Measurements from ENCODE around the gene COL15A1.

Gene COL15A1

GRCh38 chr9:99069075-99069474 is 125.4 kb downstream of the COL15A1 start:
- H3K4me3 ChIP-seq (ENCODE audit: low read depth, low read length) = no peak overlapping the region
- TF ChIP-seq CTCF (IDR thresholded peaks at IDR 0.05; ENCODE audit: borderline replicate concordance, insufficient read depth, low read depth, low read length) = no peak

GRCh38 chr9:99069546-99069945 is 125.8 kb downstream of the COL15A1 start:
- no peak for TF ChIP-seq CTCF (IDR thresholded peaks at IDR 0.05; ENCODE audit: borderline replicate concordance, insufficient read depth, low read depth, low read length)
- no peak overlapping the region for H3K4me3 ChIP-seq (ENCODE audit: low read depth, low read length)

- H3K4me3 ChIP-seq (ENCODE audit: low read depth, low read length) = no peak overlapping the region
- no peak for TF ChIP-seq CTCF (IDR thresholded peaks at IDR 0.05; ENCODE audit: borderline replicate concordance, insufficient read depth, low read depth, low read length)
These were observed 127.0 kb downstream of the COL15A1 start for GRCh38 chr9:99070681-99071080.

- no peak overlapping the region for H3K4me3 ChIP-seq (ENCODE audit: low read depth, low read length)
- no peak for TF ChIP-seq CTCF (IDR thresholded peaks at IDR 0.05; ENCODE audit: borderline replicate concordance, insufficient read depth, low read depth, low read length)
These were observed 127.8 kb downstream of the COL15A1 start for GRCh38 chr9:99071313-99072039.

GRCh38 chr9:99072040-99072394 is 128.3 kb downstream of the COL15A1 start:
- TF ChIP-seq CTCF (IDR thresholded peaks at IDR 0.05; ENCODE audit: borderline replicate concordance, insufficient read depth, low read depth, low read length) = no peak
- H3K4me3 ChIP-seq (ENCODE audit: low read depth, low read length) = no peak overlapping the region

- no peak for TF ChIP-seq CTCF (IDR thresholded peaks at IDR 0.05; ENCODE audit: borderline replicate concordance, insufficient read depth, low read depth, low read length)
These were observed 129.6 kb downstream of the COL15A1 start for GRCh38 chr9:99073347-99073746.

More at GRCh38 chr9:99073347-99073746, 129.6 kb downstream of the COL15A1 start:
- no peak overlapping the region for H3K4me3 ChIP-seq (ENCODE audit: low read depth, low read length)
